HepG2 (cell line): ENCODE data around the gene TSPYL4. TPM values are rescaled to one million over a fixed set of nuclear protein-coding genes. Genes with fewer than 3 reads are reported as not detected.

Experiments used
- ATAC-seq: fragments of 200-7000 bp; cut with Tn5 transposase; 3 replicates; pipeline ENCODE4 v1.9.1; 2020; ENCODE audit warnings: mild to moderate bottlenecking, moderate library complexity
- BruUV-seq: library from RNA; stranded (reverse); fragments of 400-500 nt; replicated peaks from 2 replicates; lab custom pipeline; 2021; lab: Mats Ljungman, UMichigan
- CTCF ChIA-PET: fragments of 300-600 bp; formaldehyde crosslinking; extraction: SDS; loops from one replicate; lab custom pipeline; 2021; ENCODE audit warnings: low total read pairs, inconsistent platforms, low intra/inter-chr PET ratio; lab: Yijun Ruan, JAX
- POLR2A ChIA-PET: fragments of 350-600 bp; sonication (Branson Sonifier 250); formaldehyde crosslinking; loops from one replicate; lab custom pipeline; 2020; ENCODE audit warnings: antibody characterized with exemption, inconsistent platforms; lab: Yijun Ruan, JAX
- DNase-seq: peaks from one replicate; pipeline ENCODE4 v3.0.0-alpha.2; 2015; ENCODE audit warnings: low spot score
- FAIRE-seq: peaks from 3 replicates; lab custom pipeline; 2011; peaks lifted over from hg19 to GRCh38; lab: Jason Lieb, UNC
- H2AFZ ChIP-seq: one replicate; pipeline ENCODE4 v1.6.1; 2011; ENCODE audit warnings: low read length, inconsistent platforms
- H3K27ac ChIP-seq: fragments of 300-600 bp; 3 replicates; pipeline ENCODE4 v1.8.0; 2011; ENCODE audit warnings: mixed run types, mild to moderate bottlenecking, mixed read lengths, low read length, inconsistent platforms; ENCODE audit not compliant: insufficient read depth; ENCODE audit errors: extremely low read length
- H3K27me3 ChIP-seq, 2 experiments: fragments of 200-600 bp in 1 of 2; 2 replicates in 1 of 2; 3 replicates in 1 of 2; pipeline versions ENCODE4 v1.6.0 to v1.8.0; 2011; ENCODE audit warnings: low read length in 2 of 2, mild to moderate bottlenecking in 2 of 2, moderate library complexity in 2 of 2, inconsistent platforms in 1 of 2; ENCODE audit not compliant: insufficient read depth in 2 of 2, control insufficient read depth in 1 of 2
- H3K36me3 ChIP-seq, 2 experiments: fragments of 200-600 bp in 1 of 2; replicated peaks in 1 of 2; 2 replicates in 1 of 2; 3 replicates in 1 of 2; pipeline versions ENCODE4 v1.5.1 to v1.8.0; 2011; ENCODE audit warnings: low read length in 2 of 2, inconsistent platforms in 1 of 2; ENCODE audit not compliant: insufficient read depth in 2 of 2, control insufficient read depth in 1 of 2
- H3K4me1 ChIP-seq: 2 replicates; pipeline ENCODE4 v1.5.1; 2012; ENCODE audit warnings: low read length, inconsistent platforms; ENCODE audit not compliant: insufficient read depth
- H3K4me2 ChIP-seq: 2 replicates; pipeline ENCODE4 v1.6.0; 2011; ENCODE audit warnings: low read depth, low read length, inconsistent platforms
- H3K4me3 ChIP-seq, 3 experiments: fragments of 200-600 bp in 1 of 3; sonication (generic), shearing (Covaris generic) in 1 of 3; replicated peaks in 1 of 3; 2 replicates each; pipeline ENCODE4 v1.5.1; 2011 to 2016; ENCODE audit warnings: low read length in 3 of 3, inconsistent platforms in 2 of 3, low read depth in 2 of 3, mild to moderate bottlenecking in 2 of 3, control low read depth in 1 of 3, mixed read lengths in 1 of 3; ENCODE audit not compliant: insufficient read depth in 1 of 3
- H3K79me2 ChIP-seq: one replicate; pipeline ENCODE4 v1.6.1; 2011; ENCODE audit warnings: low read length, inconsistent platforms; ENCODE audit not compliant: insufficient read depth
- H3K9ac ChIP-seq: 2 replicates; pipeline ENCODE4 v1.6.0; 2011; ENCODE audit warnings: mild to moderate bottlenecking, low read depth, low read length, inconsistent platforms; ENCODE audit not compliant: insufficient read depth
- H3K9me3 ChIP-seq: 2 replicates; pipeline ENCODE4 v1.5.1; 2012; ENCODE audit warnings: mild to moderate bottlenecking, low read length
- H4K20me1 ChIP-seq: 2 replicates; pipeline ENCODE4 v1.6.0; 2011; ENCODE audit warnings: inconsistent platforms, mild to moderate bottlenecking, low read length, moderate library complexity; ENCODE audit not compliant: insufficient read depth
- CEBPB ChIP-seq: IDR thresholded peaks from 2 replicates; pipeline ENCODE4 v1.6.1; 2011; ENCODE audit warnings: low read depth, low read length, improper control_type of control experiment, borderline replicate concordance
- FOXJ3 ChIP-seq: sonication (generic); formaldehyde crosslinking; IDR thresholded peaks from 2 replicates; pipeline ENCODE4 v1.4.0; 2020; ENCODE audit warnings: missing genetic modification reagents, mild to moderate bottlenecking, borderline replicate concordance
- GTF2F1 ChIP-seq: fragments of 150-350 bp; IDR thresholded peaks from 2 replicates; pipeline ENCODE4 v1.6.1; 2014; ENCODE audit warnings: low read length
- KLF6 ChIP-seq: IDR thresholded peaks from 2 replicates; pipeline ENCODE4 v1.8.0; 2016; ENCODE audit warnings: missing biosample characterization, missing genetic modification reagents
- SKI ChIP-seq: fragments of 450-650 bp; IDR thresholded peaks from one replicate; pipeline ENCODE4 v1.6.1; 2018; ENCODE audit warnings: mild to moderate bottlenecking; ENCODE audit not compliant: partially characterized antibody
- SMC3 ChIP-seq: IDR thresholded peaks from 2 replicates; pipeline ENCODE4 v1.6.1; 2011; ENCODE audit warnings: low read length, improper control_type of control experiment
- ZNF274 ChIP-seq: sonication (generic); formaldehyde crosslinking; IDR thresholded peaks from 2 replicates; pipeline ENCODE4 v1.5.1; 2020; ENCODE audit warnings: mild to moderate bottlenecking, missing genetic modification reagents
- ZNF550 ChIP-seq: sonication (generic); formaldehyde crosslinking; IDR thresholded peaks from 2 replicates; pipeline ENCODE4 v1.4.0; 2020; ENCODE audit warnings: mild to moderate bottlenecking, missing genetic modification reagents, borderline replicate concordance
- WGBS: methylation state at CpG from one replicate; pipeline ENCODE4 v1.1.6; 2017; ENCODE audit warnings: low lambda C conversion rate; 5-methylcytosine and 5-hydroxymethylcytosine counted together
- in situ Hi-C: cut with HindIII; loops from 2 replicates; pipeline ENCODE4 v1.10.0; 2017; ENCODE audit warnings: low pct_unique_long_range_greater_than_20kb; ENCODE audit not compliant: extremely low pct_ligation_motif_present
- intact Hi-C: fragments of 100-400 bp; cut with micrococcal nuclease; formaldehyde crosslinking; loops from one replicate; pipeline ENCODE4 v1.10.0; 2022; ENCODE audit not compliant: unreplicated experiment
- polyA plus RNA-seq, 8 experiments: library from polyadenylated mRNA; depleted of rRNA in 3 of 8; stranded (reverse) in 7 of 8; unstranded in 1 of 8; fragments of >200 nt; fragmentation: Illumina TruSeq in 4 of 8; extraction: Trizol in 4 of 8; gene quantifications; 2 replicates each; pipeline versions ENCODE4 v1.2.1 to v1.2.3, GENCODE V29; 2011 to 2016; ENCODE audit warnings: low read depth in 4 of 8, missing spikeins in 1 of 8, mixed read lengths in 1 of 8; ENCODE audit not compliant: insufficient read depth in 1 of 8
- total RNA-seq, 5 experiments: library from RNA; depleted of rRNA; stranded (reverse); fragments of >200 nt; fragmentation: Illumina TruSeq; extraction: Trizol; gene quantifications; 2 replicates each; pipeline ENCODE4 v1.2.3, GENCODE V29; 2016; ENCODE audit warnings: low read depth in 1 of 5
- TF ChIP-seq, protein P1 (sequence below): IDR thresholded peaks from 2 replicates; pipeline ENCODE4 v1.4.0; 2020; ENCODE audit warnings: mild to moderate bottlenecking, missing genetic modification reagents
- TF ChIP-seq, protein P2 (sequence below): sonication (generic); formaldehyde crosslinking; IDR thresholded peaks from 2 replicates; pipeline ENCODE4 v1.8.0; 2022; ENCODE audit warnings: mild to moderate bottlenecking, missing genetic modification reagents, moderate library complexity
- TF ChIP-seq, protein P3 (sequence below): IDR thresholded peaks from 2 replicates; pipeline ENCODE4 v1.6.1; 2016; ENCODE audit warnings: mild to moderate bottlenecking
- TF ChIP-seq, protein P4 (sequence below): sonication (generic); formaldehyde crosslinking; IDR thresholded peaks from 2 replicates; pipeline ENCODE4 v1.4.0; 2020; ENCODE audit warnings: missing genetic modification reagents, mild to moderate bottlenecking, borderline replicate concordance
- TF ChIP-seq, protein P5 (sequence below): sonication (generic); formaldehyde crosslinking; IDR thresholded peaks from 2 replicates; pipeline ENCODE4 v1.4.0; 2020; ENCODE audit warnings: missing genetic modification reagents, low read depth, mild to moderate bottlenecking, borderline replicate concordance

TSPYL4 gene
- total and polyA plus RNA-seq, 2 of the 13 experiments (the other 11 are each of a cell fraction or from before 2014, with no cell fraction given), result 18.0 to 19.7 TPM

DNA sequence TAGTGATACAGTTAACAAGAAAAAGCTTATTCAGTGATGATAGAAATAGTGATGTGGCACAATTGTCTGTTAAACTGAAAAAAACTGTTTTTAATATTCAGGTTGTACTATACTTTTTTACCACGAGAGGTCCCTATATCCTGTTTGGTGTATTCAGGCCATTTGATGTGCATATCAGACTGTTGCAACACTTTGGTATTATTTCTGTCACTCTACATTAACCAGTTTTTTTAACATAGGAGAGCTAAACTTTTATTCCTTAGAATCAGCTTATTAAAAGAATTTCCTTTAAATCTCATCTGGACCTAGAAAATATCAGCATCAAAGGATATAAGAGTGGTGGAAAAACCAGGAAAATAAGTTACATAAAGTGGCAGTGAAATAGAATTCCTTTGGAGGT lies 36.8 kb downstream of the TSPYL4 start:
- intact Hi-C loops (loop anchor here (1.0 to 10.0 kb wide), 3 partner anchors 51 to 315 kb away; no protein-coding TSS in a partner anchor), in situ Hi-C loops (no loop called here)
- Histone ChIP-seq H3K27me3 (no peaks in the 10 kb centered on the region), H4K20me1 (0 out of 2 replicates have a peak, but pooled peaks cover 3% of the 10 kb centered on the region), H2AFZ (no peak overlapping the region), H3K4me3 (no peak overlapping the region), H3K27ac (no peak overlapping the region), H3K79me2 (no peaks in the 10 kb centered on the region), H3K9me3 (no peaks in the 10 kb centered on the region), H3K9ac (no peak overlapping the region), H3K4me1 (peaks cover 11% of the 10 kb centered on the region), H3K4me2 (no peak overlapping the region), H3K36me3 (peaks cover 0 to 3% of the 10 kb centered on the region in 2 experiments; a peak in 3 of 5 replicates)
- WGBS, result 0% methylated on average over 1 of the region's 1 CpG
- BruUV-seq, result no TSS peak
- FAIRE-seq (peak; percentile 44), ATAC-seq (peak; percentile 76), DNase-seq (peak; percentile 56)
- ChIA-PET POLR2A (no interaction called here), CTCF (interaction anchor here (1.8 to 3.1 kb wide), 4 partner anchors 52 to 344 kb away, joined by 4 to 29 read pairs (median 13); no protein-coding TSS in a partner anchor)
- TF ChIP-seq, protein P1, sequence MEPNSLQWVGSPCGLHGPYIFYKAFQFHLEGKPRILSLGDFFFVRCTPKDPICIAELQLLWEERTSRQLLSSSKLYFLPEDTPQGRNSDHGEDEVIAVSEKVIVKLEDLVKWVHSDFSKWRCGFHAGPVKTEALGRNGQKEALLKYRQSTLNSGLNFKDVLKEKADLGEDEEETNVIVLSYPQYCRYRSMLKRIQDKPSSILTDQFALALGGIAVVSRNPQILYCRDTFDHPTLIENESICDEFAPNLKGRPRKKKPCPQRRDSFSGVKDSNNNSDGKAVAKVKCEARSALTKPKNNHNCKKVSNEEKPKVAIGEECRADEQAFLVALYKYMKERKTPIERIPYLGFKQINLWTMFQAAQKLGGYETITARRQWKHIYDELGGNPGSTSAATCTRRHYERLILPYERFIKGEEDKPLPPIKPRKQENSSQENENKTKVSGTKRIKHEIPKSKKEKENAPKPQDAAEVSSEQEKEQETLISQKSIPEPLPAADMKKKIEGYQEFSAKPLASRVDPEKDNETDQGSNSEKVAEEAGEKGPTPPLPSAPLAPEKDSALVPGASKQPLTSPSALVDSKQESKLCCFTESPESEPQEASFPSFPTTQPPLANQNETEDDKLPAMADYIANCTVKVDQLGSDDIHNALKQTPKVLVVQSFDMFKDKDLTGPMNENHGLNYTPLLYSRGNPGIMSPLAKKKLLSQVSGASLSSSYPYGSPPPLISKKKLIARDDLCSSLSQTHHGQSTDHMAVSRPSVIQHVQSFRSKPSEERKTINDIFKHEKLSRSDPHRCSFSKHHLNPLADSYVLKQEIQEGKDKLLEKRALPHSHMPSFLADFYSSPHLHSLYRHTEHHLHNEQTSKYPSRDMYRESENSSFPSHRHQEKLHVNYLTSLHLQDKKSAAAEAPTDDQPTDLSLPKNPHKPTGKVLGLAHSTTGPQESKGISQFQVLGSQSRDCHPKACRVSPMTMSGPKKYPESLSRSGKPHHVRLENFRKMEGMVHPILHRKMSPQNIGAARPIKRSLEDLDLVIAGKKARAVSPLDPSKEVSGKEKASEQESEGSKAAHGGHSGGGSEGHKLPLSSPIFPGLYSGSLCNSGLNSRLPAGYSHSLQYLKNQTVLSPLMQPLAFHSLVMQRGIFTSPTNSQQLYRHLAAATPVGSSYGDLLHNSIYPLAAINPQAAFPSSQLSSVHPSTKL (CRISPR knock-in tag), result peak; percentile 30; the same call in 1 of the 2 replicates
- TF ChIP-seq FOXJ3 (CRISPR knock-in tag), result peak; percentile 25; the same call in 1 of the 2 replicates
- peak; percentile 88 for TF ChIP-seq CEBPB
- no peak for TF ChIP-seq SKI
- TF ChIP-seq ZNF274, result no peak
- TF ChIP-seq, protein P2, sequence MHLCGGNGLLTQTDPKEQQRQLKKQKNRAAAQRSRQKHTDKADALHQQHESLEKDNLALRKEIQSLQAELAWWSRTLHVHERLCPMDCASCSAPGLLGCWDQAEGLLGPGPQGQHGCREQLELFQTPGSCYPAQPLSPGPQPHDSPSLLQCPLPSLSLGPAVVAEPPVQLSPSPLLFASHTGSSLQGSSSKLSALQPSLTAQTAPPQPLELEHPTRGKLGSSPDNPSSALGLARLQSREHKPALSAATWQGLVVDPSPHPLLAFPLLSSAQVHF, result no peak
- TF ChIP-seq GTF2F1, result no peak
- TF ChIP-seq ZNF550 (CRISPR knock-in tag), result no peak
- TF ChIP-seq SMC3, result peak; percentile 63
- TF ChIP-seq, protein P3, sequence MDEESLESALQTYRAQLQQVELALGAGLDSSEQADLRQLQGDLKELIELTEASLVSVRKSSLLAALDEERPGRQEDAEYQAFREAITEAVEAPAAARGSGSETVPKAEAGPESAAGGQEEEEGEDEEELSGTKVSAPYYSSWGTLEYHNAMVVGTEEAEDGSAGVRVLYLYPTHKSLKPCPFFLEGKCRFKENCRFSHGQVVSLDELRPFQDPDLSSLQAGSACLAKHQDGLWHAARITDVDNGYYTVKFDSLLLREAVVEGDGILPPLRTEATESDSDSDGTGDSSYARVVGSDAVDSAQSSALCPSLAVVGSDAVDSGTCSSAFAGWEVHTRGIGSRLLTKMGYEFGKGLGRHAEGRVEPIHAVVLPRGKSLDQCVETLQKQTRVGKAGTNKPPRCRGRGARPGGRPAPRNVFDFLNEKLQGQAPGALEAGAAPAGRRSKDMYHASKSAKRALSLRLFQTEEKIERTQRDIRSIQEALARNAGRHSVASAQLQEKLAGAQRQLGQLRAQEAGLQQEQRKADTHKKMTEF (CRISPR knock-in tag), result peak; percentile 27; the same call in 1 of the 2 replicates
- TF ChIP-seq, protein P4, sequence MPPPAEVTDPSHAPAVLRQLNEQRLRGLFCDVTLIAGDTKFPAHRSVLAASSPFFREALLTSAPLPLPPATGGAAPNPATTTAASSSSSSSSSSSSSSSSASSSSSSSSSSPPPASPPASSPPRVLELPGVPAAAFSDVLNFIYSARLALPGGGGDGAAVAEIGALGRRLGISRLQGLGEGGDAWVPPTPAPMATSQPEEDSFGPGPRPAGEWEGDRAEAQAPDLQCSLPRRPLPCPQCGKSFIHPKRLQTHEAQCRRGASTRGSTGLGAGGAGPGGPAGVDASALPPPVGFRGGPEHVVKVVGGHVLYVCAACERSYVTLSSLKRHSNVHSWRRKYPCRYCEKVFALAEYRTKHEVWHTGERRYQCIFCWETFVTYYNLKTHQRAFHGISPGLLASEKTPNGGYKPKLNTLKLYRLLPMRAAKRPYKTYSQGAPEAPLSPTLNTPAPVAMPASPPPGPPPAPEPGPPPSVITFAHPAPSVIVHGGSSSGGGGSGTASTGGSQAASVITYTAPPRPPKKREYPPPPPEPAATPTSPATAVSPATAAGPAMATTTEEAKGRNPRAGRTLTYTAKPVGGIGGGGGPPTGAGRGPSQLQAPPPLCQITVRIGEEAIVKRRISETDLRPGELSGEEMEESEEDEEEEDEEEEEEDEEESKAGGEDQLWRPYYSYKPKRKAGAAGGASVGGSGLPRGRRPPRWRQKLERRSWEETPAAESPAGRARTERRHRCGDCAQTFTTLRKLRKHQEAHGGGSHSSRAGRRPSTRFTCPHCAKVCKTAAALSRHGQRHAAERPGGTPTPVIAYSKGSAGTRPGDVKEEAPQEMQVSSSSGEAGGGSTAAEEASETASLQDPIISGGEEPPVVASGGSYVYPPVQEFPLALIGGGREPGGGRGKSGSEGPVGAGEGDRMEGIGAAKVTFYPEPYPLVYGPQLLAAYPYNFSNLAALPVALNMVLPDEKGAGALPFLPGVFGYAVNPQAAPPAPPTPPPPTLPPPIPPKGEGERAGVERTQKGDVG (CRISPR knock-in tag), result no peak
- TF ChIP-seq KLF6, result 0 out of 2 replicates have a peak, but pooled peaks have one; percentile 34
- TF ChIP-seq, protein P5, sequence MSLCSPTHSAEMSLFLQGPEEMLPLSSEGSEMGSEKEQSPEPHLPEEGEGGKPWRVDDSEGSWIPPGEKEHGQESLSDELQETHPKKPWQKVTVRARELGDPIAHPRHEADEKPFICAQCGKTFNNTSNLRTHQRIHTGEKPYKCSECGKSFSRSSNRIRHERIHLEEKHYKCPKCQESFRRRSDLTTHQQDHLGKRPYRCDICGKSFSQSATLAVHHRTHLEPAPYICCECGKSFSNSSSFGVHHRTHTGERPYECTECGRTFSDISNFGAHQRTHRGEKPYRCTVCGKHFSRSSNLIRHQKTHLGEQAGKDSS, result no peak
